ENCODE data around the gene CDCA4. TPM values are rescaled to one million over a fixed set of nuclear protein-coding genes. Genes with fewer than 3 reads are reported as not detected.

Gene CDCA4
- total and polyA plus RNA-seq, 10 of the 15 experiments (the other 5 are each of a cell fraction or from before 2014, with no cell fraction given) = 10.4 to 64.0 (median 52.1) TPM

DNA sequence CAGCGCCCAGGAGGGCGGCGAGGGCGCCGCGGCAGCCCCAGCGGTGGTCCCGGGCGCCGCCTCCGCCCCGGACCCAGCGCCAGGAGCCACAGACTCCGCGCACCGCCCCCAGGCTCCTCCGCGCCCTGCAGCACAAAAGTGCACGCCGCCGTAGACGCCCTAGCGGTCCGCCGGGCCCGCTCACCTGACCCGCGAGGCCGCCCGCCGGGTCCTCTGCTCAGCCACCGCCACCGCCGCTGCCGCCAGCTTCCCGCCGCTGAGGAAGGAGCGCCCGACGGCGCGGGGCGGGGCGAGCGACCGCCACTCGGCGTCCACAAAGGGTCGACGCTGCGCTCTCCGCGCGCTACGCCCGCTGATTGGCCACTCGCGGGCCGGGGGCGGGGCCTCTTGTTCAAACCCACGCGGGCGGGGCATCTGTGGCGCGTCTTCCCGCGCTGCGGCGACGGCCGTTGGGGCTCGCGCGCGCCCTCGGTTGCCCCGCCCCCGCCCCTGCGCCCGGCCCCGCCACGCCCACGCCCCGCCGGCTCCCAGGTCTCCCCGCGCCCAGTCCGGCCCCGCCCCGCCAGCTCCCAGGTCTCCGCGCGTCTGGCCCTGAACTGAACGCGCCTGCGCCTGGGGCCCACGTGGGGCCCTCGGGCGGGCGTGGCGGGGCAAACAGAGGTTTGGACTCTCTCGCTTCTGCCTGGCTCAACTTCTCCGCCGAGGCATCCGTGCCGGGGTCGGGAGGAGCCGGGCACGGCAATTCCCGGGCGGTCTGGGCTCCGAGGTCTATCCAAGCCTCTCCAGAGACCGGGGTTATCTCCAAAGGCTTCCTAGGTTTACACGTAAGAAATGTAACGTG lies at the start of gene CDCA4 (continued):
- TF ChIP-seq, protein P1, sequence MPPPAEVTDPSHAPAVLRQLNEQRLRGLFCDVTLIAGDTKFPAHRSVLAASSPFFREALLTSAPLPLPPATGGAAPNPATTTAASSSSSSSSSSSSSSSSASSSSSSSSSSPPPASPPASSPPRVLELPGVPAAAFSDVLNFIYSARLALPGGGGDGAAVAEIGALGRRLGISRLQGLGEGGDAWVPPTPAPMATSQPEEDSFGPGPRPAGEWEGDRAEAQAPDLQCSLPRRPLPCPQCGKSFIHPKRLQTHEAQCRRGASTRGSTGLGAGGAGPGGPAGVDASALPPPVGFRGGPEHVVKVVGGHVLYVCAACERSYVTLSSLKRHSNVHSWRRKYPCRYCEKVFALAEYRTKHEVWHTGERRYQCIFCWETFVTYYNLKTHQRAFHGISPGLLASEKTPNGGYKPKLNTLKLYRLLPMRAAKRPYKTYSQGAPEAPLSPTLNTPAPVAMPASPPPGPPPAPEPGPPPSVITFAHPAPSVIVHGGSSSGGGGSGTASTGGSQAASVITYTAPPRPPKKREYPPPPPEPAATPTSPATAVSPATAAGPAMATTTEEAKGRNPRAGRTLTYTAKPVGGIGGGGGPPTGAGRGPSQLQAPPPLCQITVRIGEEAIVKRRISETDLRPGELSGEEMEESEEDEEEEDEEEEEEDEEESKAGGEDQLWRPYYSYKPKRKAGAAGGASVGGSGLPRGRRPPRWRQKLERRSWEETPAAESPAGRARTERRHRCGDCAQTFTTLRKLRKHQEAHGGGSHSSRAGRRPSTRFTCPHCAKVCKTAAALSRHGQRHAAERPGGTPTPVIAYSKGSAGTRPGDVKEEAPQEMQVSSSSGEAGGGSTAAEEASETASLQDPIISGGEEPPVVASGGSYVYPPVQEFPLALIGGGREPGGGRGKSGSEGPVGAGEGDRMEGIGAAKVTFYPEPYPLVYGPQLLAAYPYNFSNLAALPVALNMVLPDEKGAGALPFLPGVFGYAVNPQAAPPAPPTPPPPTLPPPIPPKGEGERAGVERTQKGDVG (CRISPR knock-in tag; IDR thresholded peaks at IDR 0.05) = no peak
- peak; percentile 71 for TF ChIP-seq CHD2 (IDR thresholded peaks at IDR 0.05; ENCODE audit: borderline replicate concordance, low read depth, low read length)
- TF ChIP-seq, protein P2, sequence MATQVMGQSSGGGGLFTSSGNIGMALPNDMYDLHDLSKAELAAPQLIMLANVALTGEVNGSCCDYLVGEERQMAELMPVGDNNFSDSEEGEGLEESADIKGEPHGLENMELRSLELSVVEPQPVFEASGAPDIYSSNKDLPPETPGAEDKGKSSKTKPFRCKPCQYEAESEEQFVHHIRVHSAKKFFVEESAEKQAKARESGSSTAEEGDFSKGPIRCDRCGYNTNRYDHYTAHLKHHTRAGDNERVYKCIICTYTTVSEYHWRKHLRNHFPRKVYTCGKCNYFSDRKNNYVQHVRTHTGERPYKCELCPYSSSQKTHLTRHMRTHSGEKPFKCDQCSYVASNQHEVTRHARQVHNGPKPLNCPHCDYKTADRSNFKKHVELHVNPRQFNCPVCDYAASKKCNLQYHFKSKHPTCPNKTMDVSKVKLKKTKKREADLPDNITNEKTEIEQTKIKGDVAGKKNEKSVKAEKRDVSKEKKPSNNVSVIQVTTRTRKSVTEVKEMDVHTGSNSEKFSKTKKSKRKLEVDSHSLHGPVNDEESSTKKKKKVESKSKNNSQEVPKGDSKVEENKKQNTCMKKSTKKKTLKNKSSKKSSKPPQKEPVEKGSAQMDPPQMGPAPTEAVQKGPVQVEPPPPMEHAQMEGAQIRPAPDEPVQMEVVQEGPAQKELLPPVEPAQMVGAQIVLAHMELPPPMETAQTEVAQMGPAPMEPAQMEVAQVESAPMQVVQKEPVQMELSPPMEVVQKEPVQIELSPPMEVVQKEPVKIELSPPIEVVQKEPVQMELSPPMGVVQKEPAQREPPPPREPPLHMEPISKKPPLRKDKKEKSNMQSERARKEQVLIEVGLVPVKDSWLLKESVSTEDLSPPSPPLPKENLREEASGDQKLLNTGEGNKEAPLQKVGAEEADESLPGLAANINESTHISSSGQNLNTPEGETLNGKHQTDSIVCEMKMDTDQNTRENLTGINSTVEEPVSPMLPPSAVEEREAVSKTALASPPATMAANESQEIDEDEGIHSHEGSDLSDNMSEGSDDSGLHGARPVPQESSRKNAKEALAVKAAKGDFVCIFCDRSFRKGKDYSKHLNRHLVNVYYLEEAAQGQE (IDR thresholded peaks at IDR 0.05; ENCODE audit: low read depth, low read length) = no peak
- no peak for TF ChIP-seq ZSCAN29 (IDR thresholded peaks at IDR 0.05)
- TF ChIP-seq TAF1 (IDR thresholded peaks at IDR 0.05; ENCODE audit: borderline replicate concordance, low read depth, low read length) = peak; percentile 64

All from GM12878 (cell line).